Upper lobe of left lung (tissue), 6 donors: ENCODE data around the gene MLLT6. TPM values are rescaled to one million over a fixed set of nuclear protein-coding genes. Genes with fewer than 3 reads are reported as not detected.

ENCODE experiments used
- ATAC-seq, 2 donors: fragments of 200-7000 bp; cut with Tn5 transposase; one replicate each; pipeline ENCODE4 v1.9.1; 2022; ENCODE audit warnings: mild to moderate bottlenecking in 2 of 2, moderate library complexity in 2 of 2; ENCODE audit not compliant: low FRiP score in 2 of 2
- DNase-seq, 2 donors: peaks; one replicate each; pipeline ENCODE4 v3.0.0-alpha.2; 2019 to 2020
- H3K27ac ChIP-seq, 4 donors: fragments of 200-600 bp; sonication (generic); one replicate each; pipeline ENCODE4 v1.5.1; 2016 to 2019
- H3K27me3 ChIP-seq, 4 donors: fragments of 200-600 bp; sonication (generic); one replicate each; pipeline ENCODE4 v1.5.1; 2017 to 2019
- H3K36me3 ChIP-seq, 4 donors: fragments of 200-600 bp; sonication (generic); one replicate each; pipeline ENCODE4 v1.5.1; 2016 to 2019
- H3K4me1 ChIP-seq, 4 donors: fragments of 200-600 bp; sonication (generic); one replicate each; pipeline ENCODE4 v1.5.1; 2018 to 2019
- H3K4me3 ChIP-seq, 4 donors: fragments of 200-600 bp; sonication (generic); one replicate each; pipeline ENCODE4 v1.5.1; 2017 to 2019; ENCODE audit warnings: mild to moderate bottlenecking in 2 of 4, moderate library complexity in 1 of 4
- H3K9me3 ChIP-seq, 4 donors: fragments of 200-600 bp; sonication (generic); one replicate each; pipeline ENCODE4 v1.5.1; 2018 to 2019
- CTCF ChIP-seq, 6 experiments: fragments of 450-650 bp in 4 of 6; fragments of 200-600 bp in 2 of 6; sonication (generic) in 2 of 6; IDR thresholded peaks; one replicate each; pipeline ENCODE4 v1.5.1; 2016 to 2019; ENCODE audit warnings: antibody characterized with exemption in 6 of 6
- EP300 ChIP-seq, 4 donors: sonication (generic); formaldehyde crosslinking; IDR thresholded peaks; one replicate each; pipeline ENCODE4 v1.5.1; 2017; ENCODE audit warnings: antibody characterized with exemption in 4 of 4, control low read depth in 2 of 4
- POLR2A ChIP-seq, 4 donors: fragments of 450-650 bp; IDR thresholded peaks; one replicate each; pipeline ENCODE4 v1.5.1; 2016 to 2017; ENCODE audit warnings: antibody characterized with exemption in 4 of 4, mild to moderate bottlenecking in 2 of 4
- POLR2AphosphoS5 ChIP-seq, 2 donors: sonication (generic); formaldehyde crosslinking; IDR thresholded peaks; one replicate each; pipeline ENCODE4 v1.5.1; 2017; ENCODE audit warnings: antibody characterized with exemption in 2 of 2
- WGBS, 2 donors: methylation state at CpG; one replicate each; pipeline ENCODE4 v1.1.5; 2017 to 2018; 5-methylcytosine and 5-hydroxymethylcytosine counted together
- total RNA-seq, 6 donors: library from RNA; depleted of rRNA in 4 of 6; stranded (reverse); fragments of >200 nt in 4 of 6; gene quantifications; one replicate each; pipeline versions ENCODE4 v1.1.0 to v1.2.1, GENCODE V29; 2016 to 2021
- donor health status: DM: no; HTN: no; CAD: no; lungs with moderate emphysema.
- donor health status: DM: no; HTN: yes; CAD: no; lungs with severe emphysema.

MLLT6 gene
- total RNA-seq, 6 donors from 2014 or later, result 69.2 to 305 (median 122) TPM

- Histone ChIP-seq H3K4me1 (peaks cover 28 to 66% (median 47%) of the 10 kb centered on the region in 4 donors), H3K27me3 (no peaks in the 10 kb centered on the region), H3K9me3 (no peaks in the 10 kb centered on the region), H3K36me3 (peaks cover 2 to 29% (median 17%) of the 10 kb centered on the region in 4 donors), H3K4me3 (peak within 1 kb of the TSS; percentile 62 to 92 (median 83)), H3K27ac (peak within 1 kb of the TSS; percentile 86 to 91 (median 90))
- TF ChIP-seq POLR2AphosphoS5 (IDR thresholded peaks at IDR 0.05), result peak in 1 of 2 donors; percentile 46
- TF ChIP-seq CTCF (IDR thresholded peaks at IDR 0.05), result peak; percentile 95 to 99 (median 99)
- peak in 2 of 4 donors; percentile 26 to 55 for TF ChIP-seq POLR2A (IDR thresholded peaks at IDR 0.05)
- TF ChIP-seq EP300 (IDR thresholded peaks at IDR 0.05), result no peak
- DNase-seq (peak; percentile 90 to 98), ATAC-seq (peak; percentile 89 to 96)
- 0 to 1% methylated on average over 12 to 35 of the region's 92 CpGs for WGBS, 2 donors
These were observed 24.9 kb downstream of the MLLT6 start, which contains the start of gene CISD3 for GRCh38 chr17:38729886-38730525. Gene CISD3 (plus strand): TSS chr17:38730341. CDS start chr17:38730359, 18 bp downstream.

- H3K27ac ChIP-seq, result peak overlapping the region; percentile 86 to 91 (median 90)
- ATAC-seq (peak; percentile 22 to 67), DNase-seq (peak; percentile 88)
- 6 to 15% methylated on average over 18 to 27 of the region's 27 CpGs for WGBS, 2 donors
- TF ChIP-seq POLR2AphosphoS5 (IDR thresholded peaks at IDR 0.05) (peak; percentile 13 to 26), CTCF (IDR thresholded peaks at IDR 0.05) (no peak)
- H3K9me3 ChIP-seq, result no peaks in the 10 kb centered on the region
- peaks cover 0 to 28% (median 19%) of the 10 kb centered on the region in 4 donors for H3K36me3 ChIP-seq
- H3K4me1 ChIP-seq, result peaks cover 31 to 63% (median 47%) of the 10 kb centered on the region in 4 donors
- no peaks in the 10 kb centered on the region for H3K27me3 ChIP-seq
- peak overlapping the region; percentile 62 to 92 (median 83) for H3K4me3 ChIP-seq
These were observed 25.7 kb downstream of the MLLT6 start for GRCh38 chr17:38730526-38731379.

GRCh38 chr17:38731526-38732294 lies 26.6 kb downstream of the MLLT6 start:
- Histone ChIP-seq H3K27ac (peak overlapping the region; percentile 86 to 91 (median 90)), H3K4me3 (peak overlapping the region in 1 of 4 donors; percentile 92), H3K27me3 (no peaks in the 10 kb centered on the region), H3K36me3 (peaks cover 0 to 36% (median 24%) of the 10 kb centered on the region in 4 donors), H3K4me1 (peaks cover 31 to 63% (median 47%) of the 10 kb centered on the region in 4 donors), H3K9me3 (no peaks in the 10 kb centered on the region)
- no peak for DNase-seq
- ATAC-seq, result no peak
- WGBS, 2 donors, result 53 to 73% methylated on average over 5 to 8 of the region's 8 CpGs
- TF ChIP-seq POLR2A (IDR thresholded peaks at IDR 0.05) (no peak), CTCF (IDR thresholded peaks at IDR 0.05) (no peak), POLR2AphosphoS5 (IDR thresholded peaks at IDR 0.05) (no peak), EP300 (IDR thresholded peaks at IDR 0.05) (no peak)

DNA sequence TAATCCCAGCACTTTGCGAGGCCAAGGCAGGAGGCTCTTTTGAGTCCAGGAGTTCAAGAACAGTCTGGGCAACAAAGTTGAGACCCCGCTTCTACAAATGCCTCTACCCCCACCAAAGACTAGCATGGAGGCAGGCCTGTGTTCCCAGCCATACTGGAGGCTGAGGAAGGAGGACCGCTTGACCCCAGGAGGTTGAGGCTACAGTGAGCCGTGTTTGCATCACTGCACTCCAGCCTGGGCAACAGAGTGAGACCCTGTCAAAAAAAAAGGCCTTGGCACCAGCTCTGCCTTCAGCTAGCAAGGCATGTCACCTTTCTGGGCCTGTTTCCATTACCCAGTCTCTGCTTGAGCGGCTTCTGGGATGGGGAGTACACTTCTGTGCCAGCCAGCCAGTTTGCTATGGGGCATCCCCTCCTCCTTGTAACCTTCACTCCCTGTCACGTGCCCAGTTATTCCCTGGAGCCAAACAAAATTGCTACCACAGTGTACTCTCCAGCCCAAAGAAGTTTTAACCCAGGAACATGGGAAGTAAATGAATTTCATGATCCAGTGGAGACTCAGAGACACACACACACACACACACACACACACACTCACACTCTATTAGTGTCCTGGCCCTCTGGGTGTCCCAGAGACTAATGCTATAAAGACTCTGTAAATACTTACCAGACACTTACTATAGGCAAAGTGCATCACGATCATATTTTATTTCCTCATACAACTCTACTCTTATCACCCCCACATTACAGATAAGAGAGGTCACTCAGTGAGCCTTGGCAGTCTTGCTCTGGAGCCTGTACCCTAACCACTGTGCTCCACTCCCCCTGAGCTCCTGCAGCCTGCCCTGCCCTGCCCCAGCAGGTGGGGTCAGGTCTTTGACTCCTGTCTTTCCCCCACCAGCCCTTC lies 27.6 kb downstream of the MLLT6 start:
- DNase-seq, result peak in 1 of 2 donors; percentile 59
- Histone ChIP-seq H3K4me3 (no peak overlapping the region), H3K27me3 (no peaks in the 10 kb centered on the region), H3K4me1 (peaks cover 31 to 63% (median 46%) of the 10 kb centered on the region in 4 donors), H3K9me3 (no peaks in the 10 kb centered on the region), H3K36me3 (peaks cover 0 to 40% (median 29%) of the 10 kb centered on the region in 4 donors), H3K27ac (peak overlapping the region in 3 of 4 donors; percentile 22 to 91 (median 90))
- TF ChIP-seq CTCF (IDR thresholded peaks at IDR 0.05), result no peak
- TF ChIP-seq POLR2A (IDR thresholded peaks at IDR 0.05), result no peak
- TF ChIP-seq POLR2AphosphoS5 (IDR thresholded peaks at IDR 0.05), result no peak
- no peak for TF ChIP-seq EP300 (IDR thresholded peaks at IDR 0.05)
- 37 to 83% methylated on average over 2 to 7 of the region's 7 CpGs for WGBS, 2 donors
- ATAC-seq, result no peak
